K562 (cell line): ENCODE results near the gene PUM1. TPM values are rescaled to one million over a fixed set of nuclear protein-coding genes. Genes with fewer than 3 reads are reported as not detected.

ENCODE experiments used
- CTBP1 ChIP-seq: fragments of 450-650 bp; IDR thresholded peaks from 2 replicates; pipeline ENCODE4 v1.6.1; 2016; ENCODE audit warnings: borderline replicate concordance
- CXXC5 ChIP-seq: fragments of 250-450 bp; sonication (Bioruptor Pico); IDR thresholded peaks from 2 replicates; pipeline ENCODE4 v1.8.0; 2022; ENCODE audit warnings: inconsistent platforms, mild to moderate bottlenecking, moderate library complexity
- EP300 ChIP-seq: IDR thresholded peaks from 2 replicates; pipeline ENCODE4 v1.6.1; 2012; ENCODE audit warnings: low read length, improper control_type of control experiment
- FUS ChIP-seq: fragments of 200-400 bp; formaldehyde crosslinking; optimal IDR thresholded peaks from 2 replicates; pipeline ENCODE3; 2017; ENCODE audit warnings: low read depth, low read length
- GATAD2B ChIP-seq: fragments of 450-650 bp; IDR thresholded peaks from 2 replicates; pipeline ENCODE4 v1.6.1; 2017; ENCODE audit warnings: mild to moderate bottlenecking, borderline replicate concordance
- KAT7 ChIP-seq: sonication (generic); formaldehyde crosslinking; IDR thresholded peaks from 2 replicates; pipeline ENCODE4 v1.8.0; 2022; ENCODE audit warnings: missing genetic modification reagents, mild to moderate bottlenecking, borderline replicate concordance
- KDM5B ChIP-seq: fragments of 200-600 bp; sonication (generic); IDR thresholded peaks from 2 replicates; pipeline ENCODE4 v1.6.1; 2012; ENCODE audit warnings: low read depth, mild to moderate bottlenecking, moderate library complexity, low read length, control low read depth, inconsistent platforms; ENCODE audit not compliant: insufficient replicate concordance
- KLF16 ChIP-seq: IDR thresholded peaks from 2 replicates; pipeline ENCODE4 v1.6.1; 2016; ENCODE audit warnings: antibody characterized with exemption
- MYNN ChIP-seq, 2 experiments: sonication (generic); formaldehyde crosslinking in 1 of 2; IDR thresholded peaks; 2 replicates each; pipeline versions ENCODE4 v1.5.0 to v1.6.1; 2016 to 2020; ENCODE audit warnings: antibody characterized with exemption in 1 of 2, missing genetic modification reagents in 1 of 2
- NFIX ChIP-seq: fragments of 250-450 bp; sonication (Bioruptor Pico); IDR thresholded peaks from 2 replicates; pipeline ENCODE4 v1.4.0; 2020; ENCODE audit warnings: low read depth, mild to moderate bottlenecking, moderate library complexity
- PHF8 ChIP-seq: fragments of 200-600 bp; sonication (generic); IDR thresholded peaks from 2 replicates; pipeline ENCODE4 v1.6.1; 2012; ENCODE audit warnings: mixed run types, mild to moderate bottlenecking, inconsistent platforms, low read length, moderate library complexity, borderline replicate concordance
- PRPF4 ChIP-seq: fragments of 200-400 bp; formaldehyde crosslinking; IDR thresholded peaks from one replicate; pipeline ENCODE4 v1.6.1; 2017; ENCODE audit warnings: low read length, low read depth, mild to moderate bottlenecking; ENCODE audit not compliant: insufficient read depth, poor library complexity, severe bottlenecking
- RFX5 ChIP-seq: IDR thresholded peaks from 2 replicates; pipeline ENCODE4 v1.6.1; 2011; ENCODE audit warnings: low read depth, mild to moderate bottlenecking, improper control_type of control experiment, low read length
- SAP30 ChIP-seq: fragments of 200-600 bp; sonication (generic); IDR thresholded peaks from 2 replicates; pipeline ENCODE4 v1.6.1; 2012; ENCODE audit warnings: borderline replicate concordance, low read depth, mild to moderate bottlenecking, moderate library complexity, low read length, control low read depth, inconsistent platforms; ENCODE audit not compliant: insufficient read depth, poor library complexity, severe bottlenecking
- SMC3 ChIP-seq: conservative IDR thresholded peaks from 2 replicates; pipeline ENCODE4 v1.6.1; 2011; ENCODE audit warnings: low read depth, low read length, improper control_type of control experiment; ENCODE audit not compliant: insufficient read depth
- ZNF121 ChIP-seq: sonication (generic); formaldehyde crosslinking; conservative IDR thresholded peaks from 2 replicates; pipeline ENCODE4 v1.8.0; 2022; ENCODE audit warnings: missing genetic modification reagents
- ZNF239 ChIP-seq: fragments of 250-450 bp; sonication (Bioruptor Pico); IDR thresholded peaks from 2 replicates; pipeline ENCODE4 v1.4.0; 2020; ENCODE audit warnings: mild to moderate bottlenecking
- polyA plus RNA-seq, 8 experiments: library from polyadenylated mRNA; depleted of rRNA in 4 of 8; stranded (reverse) in 5 of 8; unstranded in 3 of 8; fragments of >200 nt; fragmentation: Nextera tagmentation in 2 of 8; fragmentation: Illumina TruSeq in 1 of 8; extraction: Ambion mirVana in 2 of 8; extraction: Trizol in 1 of 8; gene quantifications; 2 replicates each; pipeline versions ENCODE4 v1.2.1 to v1.2.3, GENCODE V29; 2011 to 2014; ENCODE audit warnings: inconsistent platforms in 1 of 8, missing spikeins in 1 of 8
- total RNA-seq, 7 experiments: library from RNA; depleted of rRNA in 6 of 7; stranded (reverse); fragments of >200 nt in 6 of 7; fragmentation: Illumina TruSeq in 2 of 7; extraction: Trizol in 2 of 7; gene quantifications; 2 replicates each; pipeline versions ENCODE4 v1.2.1 to v1.2.3, GENCODE V29; 2011 to 2021; ENCODE audit warnings: low replicate concordance in 1 of 7
- TF ChIP-seq, protein P1 (sequence below): fragments of 250-450 bp; sonication (Bioruptor Pico); IDR thresholded peaks from 2 replicates; pipeline ENCODE4 v1.4.0; 2020
- TF ChIP-seq, protein P2 (sequence below): fragments of 250-450 bp; sonication (Bioruptor Pico); IDR thresholded peaks from 2 replicates; pipeline ENCODE4 v1.8.0; 2021; ENCODE audit warnings: borderline replicate concordance, mild to moderate bottlenecking, moderate library complexity; ENCODE audit not compliant: poor library complexity, severe bottlenecking
- TF ChIP-seq, protein P3 (sequence below): fragments of 250-450 bp; sonication (Bioruptor Pico); IDR thresholded peaks from 2 replicates; pipeline ENCODE4 v1.5.0; 2021; ENCODE audit warnings: mild to moderate bottlenecking, moderate library complexity
- TF ChIP-seq, protein P4 (sequence below): fragments of 250-450 bp; sonication (Bioruptor Pico); IDR thresholded peaks from 2 replicates; pipeline ENCODE4 v1.5.0; 2021; ENCODE audit warnings: mild to moderate bottlenecking, borderline replicate concordance

The PUM1 gene
- total and polyA plus RNA-seq, 9 of the 15 experiments (the other 6 are each of a cell fraction or from before 2014, with no cell fraction given): 37.7 to 104 (median 55.7) TPM

- no peak for TF ChIP-seq SAP30
- TF ChIP-seq, protein P1, sequence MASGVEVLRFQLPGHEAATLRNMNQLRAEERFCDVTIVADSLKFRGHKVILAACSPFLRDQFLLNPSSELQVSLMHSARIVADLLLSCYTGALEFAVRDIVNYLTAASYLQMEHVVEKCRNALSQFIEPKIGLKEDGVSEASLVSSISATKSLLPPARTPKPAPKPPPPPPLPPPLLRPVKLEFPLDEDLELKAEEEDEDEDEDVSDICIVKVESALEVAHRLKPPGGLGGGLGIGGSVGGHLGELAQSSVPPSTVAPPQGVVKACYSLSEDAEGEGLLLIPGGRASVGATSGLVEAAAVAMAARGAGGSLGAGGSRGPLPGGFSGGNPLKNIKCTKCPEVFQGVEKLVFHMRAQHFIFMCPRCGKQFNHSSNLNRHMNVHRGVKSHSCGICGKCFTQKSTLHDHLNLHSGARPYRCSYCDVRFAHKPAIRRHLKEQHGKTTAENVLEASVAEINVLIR (CRISPR knock-in tag): no peak
- 0 out of 2 replicates have a peak, but pooled peaks have one; percentile 21 for TF ChIP-seq KAT7 (CRISPR knock-in tag)
- no peak for TF ChIP-seq NFIX (CRISPR knock-in tag)
- TF ChIP-seq, protein P2, sequence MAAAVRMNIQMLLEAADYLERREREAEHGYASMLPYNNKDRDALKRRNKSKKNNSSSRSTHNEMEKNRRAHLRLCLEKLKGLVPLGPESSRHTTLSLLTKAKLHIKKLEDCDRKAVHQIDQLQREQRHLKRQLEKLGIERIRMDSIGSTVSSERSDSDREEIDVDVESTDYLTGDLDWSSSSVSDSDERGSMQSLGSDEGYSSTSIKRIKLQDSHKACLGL (CRISPR knock-in tag): no peak
- peak; percentile 40; the same call in 1 of the 2 replicates for TF ChIP-seq CXXC5 (CRISPR knock-in tag)
- no peak for TF ChIP-seq KLF16
- TF ChIP-seq ZNF239: no peak
- TF ChIP-seq MYNN (IDR thresholded peaks at IDR 0.05): 0 out of 2 replicates have a peak, but pooled peaks have one; percentile 30
- TF ChIP-seq MYNN (CRISPR knock-in tag; IDR thresholded peaks at IDR 0.05): no peak
- TF ChIP-seq ZNF121 (CRISPR knock-in tag): no peak
- no peak for TF ChIP-seq GATAD2B
- TF ChIP-seq, protein P3, sequence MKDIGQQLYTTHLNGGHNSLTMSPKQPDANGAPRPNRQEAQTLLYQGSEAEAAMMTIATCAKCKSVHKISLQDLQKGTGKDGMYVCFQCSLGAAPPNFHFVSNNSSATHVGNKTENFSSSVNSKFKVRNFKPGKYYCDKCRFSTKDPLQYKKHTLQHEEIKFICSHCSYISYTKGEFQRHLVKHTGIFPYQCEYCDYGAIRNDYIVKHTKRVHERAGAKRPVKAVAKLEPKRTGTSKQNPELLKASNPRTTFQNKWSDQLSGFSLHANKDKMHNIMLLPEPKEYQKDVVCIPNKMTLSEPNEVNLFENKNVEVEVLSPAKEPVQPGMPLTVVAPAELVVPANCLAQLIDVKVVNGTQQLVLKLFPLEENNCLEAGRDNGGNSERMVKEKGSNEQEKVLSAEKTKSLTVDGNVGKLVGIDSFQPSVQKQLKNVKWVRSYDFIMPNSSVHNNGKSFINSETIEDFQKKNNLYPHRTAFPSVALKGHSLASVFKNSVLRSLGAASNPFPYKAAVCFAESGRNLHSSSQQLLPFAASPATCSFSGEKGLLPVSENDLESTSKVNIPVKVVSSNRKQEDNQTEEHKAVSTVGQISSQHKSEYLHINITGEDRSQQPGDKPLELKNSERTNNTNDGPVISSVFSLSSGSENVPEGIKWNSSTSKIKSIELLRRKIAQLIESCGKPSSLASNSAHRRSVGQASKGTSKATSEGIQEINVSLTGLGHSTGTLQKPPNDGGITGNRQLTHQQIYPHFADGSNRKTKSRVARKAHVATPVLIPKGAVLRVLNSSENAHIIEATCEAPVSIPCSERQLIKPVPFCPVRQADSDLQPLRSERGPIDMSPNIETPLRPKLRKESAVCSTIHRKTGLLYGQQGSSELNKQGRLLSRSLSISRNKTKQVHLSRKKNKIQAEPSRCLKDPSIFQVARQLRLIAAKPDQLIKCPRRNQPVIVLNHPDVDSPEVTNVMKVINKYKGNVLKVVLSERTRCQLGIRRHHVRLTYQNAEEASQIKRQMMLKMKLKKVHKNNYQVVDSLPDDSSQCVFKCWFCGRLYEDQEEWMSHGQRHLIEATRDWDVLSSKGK (CRISPR knock-in tag): no peak
- TF ChIP-seq EP300: peak; percentile 33; the same call in 1 of the 2 replicates
- peak; percentile 39; the same call in 1 of the 2 replicates for TF ChIP-seq CTBP1
- no peak for TF ChIP-seq KDM5B
- TF ChIP-seq SMC3: no peak
- TF ChIP-seq FUS: no peak
- TF ChIP-seq RFX5: no peak
- no peak for TF ChIP-seq PHF8
- TF ChIP-seq, protein P4, sequence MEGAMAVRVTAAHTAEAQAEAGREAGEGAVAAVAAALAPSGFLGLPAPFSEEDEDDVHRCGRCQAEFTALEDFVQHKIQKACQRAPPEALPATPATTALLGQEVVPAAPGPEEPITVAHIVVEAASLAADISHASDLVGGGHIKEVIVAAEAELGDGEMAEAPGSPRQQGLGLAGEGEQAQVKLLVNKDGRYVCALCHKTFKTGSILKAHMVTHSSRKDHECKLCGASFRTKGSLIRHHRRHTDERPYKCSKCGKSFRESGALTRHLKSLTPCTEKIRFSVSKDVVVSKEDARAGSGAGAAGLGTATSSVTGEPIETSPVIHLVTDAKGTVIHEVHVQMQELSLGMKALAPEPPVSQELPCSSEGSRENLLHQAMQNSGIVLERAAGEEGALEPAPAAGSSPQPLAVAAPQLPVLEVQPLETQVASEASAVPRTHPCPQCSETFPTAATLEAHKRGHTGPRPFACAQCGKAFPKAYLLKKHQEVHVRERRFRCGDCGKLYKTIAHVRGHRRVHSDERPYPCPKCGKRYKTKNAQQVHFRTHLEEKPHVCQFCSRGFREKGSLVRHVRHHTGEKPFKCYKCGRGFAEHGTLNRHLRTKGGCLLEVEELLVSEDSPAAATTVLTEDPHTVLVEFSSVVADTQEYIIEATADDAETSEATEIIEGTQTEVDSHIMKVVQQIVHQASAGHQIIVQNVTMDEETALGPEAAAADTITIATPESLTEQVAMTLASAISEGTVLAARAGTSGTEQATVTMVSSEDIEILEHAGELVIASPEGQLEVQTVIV: no peak
- TF ChIP-seq PRPF4: no peak
Measured at GRCh38 chr1:30888391-30888790, 177.1 kb downstream of the PUM1 start (continued).
